KG1 (cell line): ENCODE measurements around the gene ARPC4.
"Not testable (repeated sequence)": the region's sequence is repeated elsewhere in the genome, so short reads cannot be mapped to it uniquely, and the experiment has no call there.

ENCODE experiments used
- DNase-seq: peaks from one replicate; lab custom pipeline; 2025; lab: John Stamatoyannopoulos, UW

Gene ARPC4

DNA sequence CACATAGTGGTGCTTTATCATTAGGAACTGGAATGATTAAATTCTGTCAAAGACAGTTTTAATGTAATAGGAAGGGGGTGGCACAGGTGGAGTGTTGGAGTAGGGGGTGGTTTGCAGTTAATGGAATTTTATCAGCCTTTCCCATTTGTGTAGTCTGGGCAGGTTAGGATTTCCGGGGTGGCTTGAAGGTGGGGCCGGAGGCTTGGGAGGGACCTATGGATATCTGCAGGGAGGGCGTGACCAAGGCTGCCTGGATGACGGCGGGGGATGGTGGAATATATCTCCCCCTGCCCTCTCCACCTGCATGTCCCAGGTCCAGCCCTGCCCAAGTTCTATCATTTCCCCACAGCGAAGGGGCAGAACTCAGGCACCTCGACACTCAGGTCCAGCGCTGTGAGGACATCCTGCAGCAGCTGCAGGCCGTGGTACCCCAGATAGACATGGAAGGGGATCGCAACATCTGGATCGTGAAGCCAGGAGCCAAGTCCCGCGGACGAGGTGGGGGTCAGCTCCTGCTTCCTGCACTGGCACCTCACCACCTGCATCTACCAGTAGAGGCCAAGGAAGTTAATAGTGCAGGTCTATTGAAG is 32.7 kb downstream of the ARPC4 start:
- DNase-seq = no peak

DNA sequence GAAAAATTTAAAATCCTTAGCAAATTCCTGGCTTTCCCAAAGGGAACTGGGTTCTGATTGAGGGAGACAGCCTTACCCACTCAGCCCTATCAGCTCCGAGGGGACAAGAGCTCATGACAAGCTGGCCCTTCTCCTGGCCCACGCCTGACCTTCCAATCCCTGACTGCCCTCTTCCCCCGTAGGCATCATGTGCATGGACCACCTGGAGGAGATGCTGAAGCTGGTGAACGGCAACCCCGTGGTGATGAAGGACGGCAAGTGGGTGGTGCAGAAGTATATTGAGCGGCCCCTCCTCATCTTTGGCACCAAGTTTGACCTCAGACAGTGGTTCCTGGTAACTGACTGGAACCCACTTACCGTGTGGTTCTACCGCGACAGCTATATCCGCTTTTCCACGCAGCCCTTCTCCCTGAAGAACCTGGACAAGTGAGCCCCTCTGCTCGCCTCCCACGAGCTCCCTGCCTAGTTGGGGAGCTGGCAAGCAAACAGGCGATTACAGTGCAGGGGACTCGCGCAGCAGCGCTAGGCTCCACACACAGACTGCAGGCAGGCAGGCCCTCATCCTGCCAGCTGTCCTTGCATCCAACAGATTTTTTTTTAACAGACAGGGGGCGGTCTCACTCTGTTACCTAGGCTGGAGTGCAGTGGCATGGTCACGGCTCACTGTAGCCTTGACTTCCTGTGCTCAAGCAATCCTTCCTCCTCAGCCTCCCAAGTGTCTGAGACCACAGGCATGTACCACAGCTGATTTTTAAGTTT is 34.1 kb downstream of the ARPC4 start:
- DNase-seq = no peak

GRCh38 chr3:9828801-9829755 is 36.2 kb downstream of the ARPC4 start:
- no peak for DNase-seq

DNA sequence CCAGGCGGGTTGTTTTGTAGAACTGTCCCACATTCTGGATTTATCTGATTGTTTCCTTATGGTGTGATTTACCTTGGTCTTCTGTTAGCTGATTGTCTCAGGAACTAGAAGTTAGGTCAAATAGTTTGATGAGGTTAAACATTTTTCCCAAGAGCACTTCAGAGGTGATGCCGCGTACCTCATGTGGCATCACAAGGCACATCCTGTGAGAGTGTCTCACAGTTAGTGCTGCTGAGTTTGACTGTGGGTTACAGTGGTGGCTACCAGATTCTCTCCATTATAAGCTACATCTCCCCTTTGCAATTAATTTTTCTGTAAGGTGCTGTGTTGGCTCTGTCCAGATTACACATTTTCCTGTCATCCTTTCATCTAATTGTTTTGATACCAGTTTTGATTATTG is 38.4 kb downstream of the ARPC4 start:
- no peak for DNase-seq

- no peak for DNase-seq
Measured at GRCh38 chr3:9833078-9833477, 40.2 kb downstream of the ARPC4 start.

DNA sequence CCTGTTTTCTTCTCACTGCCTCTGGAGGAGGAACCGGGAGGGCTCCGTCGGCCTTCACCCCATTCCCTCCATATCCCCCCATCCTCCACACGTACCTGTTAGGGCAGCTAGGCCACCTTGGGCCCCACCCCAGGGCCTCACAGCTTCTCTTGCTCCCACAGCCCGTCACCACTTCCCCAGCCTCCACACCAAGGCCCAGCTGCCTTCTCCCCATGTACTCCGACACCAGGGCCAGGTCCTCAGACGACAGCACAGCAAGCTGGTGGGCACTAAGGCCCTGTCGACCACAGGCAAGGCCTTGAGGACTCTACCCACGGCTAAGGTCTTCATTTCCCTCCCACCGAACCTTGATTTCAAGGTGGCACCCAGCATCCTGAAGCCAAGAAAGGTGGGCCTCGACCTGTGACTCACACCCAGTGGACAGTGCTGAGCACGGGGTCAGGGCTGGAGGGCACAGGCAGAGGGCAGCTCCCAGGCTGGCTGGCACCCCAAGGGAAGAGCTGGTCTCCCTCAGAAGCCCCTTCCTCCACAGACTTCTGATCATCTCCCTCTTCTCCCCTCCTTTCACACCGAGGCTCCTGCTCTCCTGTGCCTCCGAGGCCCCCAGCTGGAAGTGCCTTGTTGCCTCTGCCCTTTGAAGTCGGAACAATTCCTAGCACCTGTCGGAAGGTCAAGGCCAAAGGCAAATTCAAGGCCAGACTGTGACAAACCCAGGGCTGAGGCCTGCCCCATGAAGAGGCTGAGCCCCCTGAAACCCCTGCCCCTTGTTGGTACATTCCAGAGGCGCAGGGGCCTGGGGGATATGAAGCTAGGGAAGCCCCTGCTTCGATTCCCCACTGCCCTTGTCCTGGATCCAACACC is 41.9 kb downstream of the ARPC4 start:
- DNase-seq = no peak

- no peak for DNase-seq
Measured at GRCh38 chr3:9837701-9838582, 45.1 kb downstream of the ARPC4 start.

- no peak for DNase-seq
Measured at GRCh38 chr3:9838856-9839255, 46.0 kb downstream of the ARPC4 start.

- DNase-seq = no peak
Measured at GRCh38 chr3:9841015-9841414, 48.1 kb downstream of the ARPC4 start.

GRCh38 chr3:9843715-9844438 is 51.0 kb downstream of the ARPC4 start, which contains the start of gene RPUSD3:
Gene RPUSD3, minus strand, starts transcription at chr3:9844008. Its CDS starts 18 bp downstream, at chr3:9843990.
- peak; percentile 90 for DNase-seq

DNA sequence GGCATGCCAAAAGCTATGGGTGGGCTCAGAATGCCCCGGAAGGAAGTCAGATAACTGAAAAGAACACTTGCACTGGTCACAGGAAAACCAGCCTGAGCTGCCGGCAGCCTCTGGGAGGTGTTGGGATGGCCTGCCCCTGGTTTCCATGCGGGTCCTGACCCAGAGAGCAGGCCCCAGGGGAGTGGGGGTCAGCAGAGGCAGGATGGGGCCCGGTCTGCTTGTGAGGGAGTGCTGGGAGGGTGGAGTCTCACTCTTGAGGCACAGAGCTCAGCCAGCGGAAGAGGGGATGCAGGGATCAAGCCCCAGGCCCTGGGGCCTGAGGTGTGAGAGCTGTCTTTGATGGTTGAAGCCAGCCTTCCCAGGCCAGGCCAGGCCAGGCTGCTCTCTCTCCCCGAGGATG is 53.3 kb downstream of the ARPC4 start:
- no peak for DNase-seq

GRCh38 chr3:9846931-9847488 is 54.1 kb downstream of the ARPC4 start:
- no peak for DNase-seq

DNA sequence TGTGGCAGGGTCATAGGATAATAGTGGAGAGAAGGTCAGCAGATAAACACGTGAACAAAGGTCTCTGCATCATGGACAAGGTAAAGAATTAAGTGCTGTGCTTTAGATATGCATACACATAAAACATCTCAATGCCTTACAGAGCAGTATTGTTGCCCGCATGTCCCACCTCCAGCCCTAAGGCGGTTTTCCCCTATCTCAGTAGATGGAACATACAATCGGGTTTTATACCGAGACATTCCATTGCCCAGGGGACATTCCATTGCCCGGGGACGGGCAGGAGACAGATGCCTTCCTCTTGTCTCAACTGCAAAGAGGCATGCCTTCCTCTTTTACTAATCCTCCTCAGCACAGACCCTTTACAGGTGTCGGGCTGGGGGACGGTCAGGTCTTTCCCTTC is 55.0 kb downstream of the ARPC4 start:
- DNase-seq = not testable (repeated sequence)

DNA sequence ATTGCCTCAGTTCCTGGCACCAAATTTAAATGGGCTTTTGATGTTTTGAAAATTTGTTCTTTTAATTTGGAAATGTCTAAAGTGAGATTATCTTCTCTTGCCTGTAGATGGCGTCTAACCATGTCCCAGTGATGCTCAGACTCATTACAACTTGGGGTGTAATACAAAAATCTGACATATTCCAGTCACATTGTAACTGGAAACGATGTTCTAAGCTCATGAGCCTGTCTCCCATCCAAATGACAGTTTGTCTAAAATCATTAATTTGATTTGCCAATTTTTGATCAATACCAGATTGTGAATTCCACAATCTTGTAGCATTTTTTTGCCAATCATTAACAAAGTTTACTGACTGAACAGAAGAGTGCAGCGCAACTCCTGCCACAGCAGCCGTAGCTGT is 56.0 kb downstream of the ARPC4 start:
- not testable (repeated sequence) for DNase-seq

GRCh38 chr3:9851383-9851782 is 58.5 kb downstream of the ARPC4 start:
- DNase-seq = not testable (repeated sequence)

- not testable (repeated sequence) for DNase-seq
Measured at GRCh38 chr3:9851926-9852325, 59.0 kb downstream of the ARPC4 start.

DNA sequence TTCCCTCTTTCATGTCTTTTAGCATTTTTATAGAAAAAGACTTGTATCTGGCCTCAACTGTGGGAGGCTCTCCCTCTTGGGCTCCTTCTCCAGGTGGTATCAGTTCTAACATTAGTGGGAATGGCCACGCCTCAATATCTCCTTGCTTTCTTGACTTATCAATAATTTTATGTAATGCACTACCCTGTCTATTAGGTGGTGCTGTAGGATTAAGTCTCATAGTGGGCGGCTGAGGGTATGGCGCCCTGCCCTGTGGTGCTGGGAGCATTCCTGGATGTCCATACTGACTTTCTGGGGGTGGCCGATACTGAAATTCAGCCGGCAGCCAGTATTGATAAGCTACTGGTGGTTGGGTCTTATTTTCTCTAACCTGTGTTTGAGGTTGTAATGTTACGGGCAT is 59.6 kb downstream of the ARPC4 start:
- no peak for DNase-seq

DNA sequence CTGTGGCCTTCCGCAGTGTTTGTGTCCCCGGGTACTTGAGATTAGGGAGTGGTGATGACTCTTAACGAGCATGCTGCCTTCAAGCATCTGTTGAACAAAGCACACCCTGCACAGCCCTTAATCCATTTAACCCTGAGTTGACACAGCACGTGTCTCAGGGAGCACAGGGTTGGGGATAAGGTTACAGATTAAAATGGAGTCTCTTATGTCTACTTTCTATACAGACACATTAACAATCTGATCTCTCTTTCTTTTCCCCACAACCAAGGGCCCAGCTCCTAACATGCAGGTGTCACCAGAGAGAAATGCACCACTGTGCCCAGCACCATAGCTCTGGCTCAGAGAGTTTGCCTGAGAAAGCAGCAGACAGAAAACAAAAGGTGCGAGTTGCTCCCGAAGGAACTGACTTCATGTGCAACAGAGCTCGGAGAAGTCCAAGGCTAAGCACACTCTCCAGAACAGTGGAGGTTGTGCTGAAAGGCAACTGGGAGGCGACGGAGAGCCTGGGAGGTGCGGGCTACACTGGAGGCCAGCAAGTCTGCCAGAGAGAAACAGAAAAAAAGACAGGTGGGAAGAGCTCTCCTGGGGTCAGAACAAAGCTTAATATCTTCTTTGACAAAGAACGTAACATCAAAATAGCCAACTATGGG is 61.5 kb downstream of the ARPC4 start:
- not testable (repeated sequence) for DNase-seq

DNA sequence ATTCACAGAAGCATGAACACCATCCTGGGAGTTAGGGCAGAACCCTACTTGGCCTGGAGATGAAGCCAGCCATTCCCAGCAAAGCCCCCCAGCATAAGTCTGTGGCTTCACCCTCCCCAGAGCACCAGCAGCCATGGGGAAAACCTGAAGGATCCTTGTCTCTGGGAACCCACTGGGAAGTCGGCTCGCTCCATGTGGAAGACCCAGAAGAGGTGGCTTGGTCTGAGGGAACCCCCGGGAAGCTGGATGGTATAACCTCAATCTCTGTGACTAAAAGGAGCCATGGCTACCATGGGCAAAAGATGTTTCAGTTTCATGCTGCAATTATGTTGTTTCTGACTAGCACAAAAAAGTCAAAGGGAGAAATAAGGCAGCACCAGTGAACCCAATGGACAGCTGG is 62.7 kb downstream of the ARPC4 start:
- no peak for DNase-seq
